Neuronal stem cell (in vitro differentiated cells): ENCODE data around the gene SNX5.

Source experiments
- DNase-seq: peaks from one replicate; pipeline ENCODE4 v3.0.0-alpha.2; 2013; ENCODE audit warnings: low spot score
- H2AFZ ChIP-seq: one replicate; pipeline ENCODE4 v1.6.1; 2013; ENCODE audit warnings: mild to moderate bottlenecking, low read length, inconsistent platforms
- H2AK5ac ChIP-seq: 2 replicates; pipeline ENCODE4 v1.6.1; 2013; ENCODE audit warnings: low read depth, mild to moderate bottlenecking, inconsistent platforms, low read length, moderate library complexity, mixed read lengths
- H2BK120ac ChIP-seq: 2 replicates; pipeline ENCODE4 v1.6.1; 2013; ENCODE audit warnings: low read depth, mild to moderate bottlenecking, inconsistent platforms, low read length, moderate library complexity, mixed read lengths
- H2BK12ac ChIP-seq: one replicate; pipeline ENCODE4 v1.6.1; 2013; ENCODE audit warnings: low read length, inconsistent platforms
- H2BK15ac ChIP-seq: 2 replicates; pipeline ENCODE4 v1.6.1; 2013; ENCODE audit warnings: mild to moderate bottlenecking, low read length, inconsistent platforms, mixed read lengths
- H2BK5ac ChIP-seq: one replicate; pipeline ENCODE4 v1.6.1; 2013; ENCODE audit warnings: inconsistent platforms, mild to moderate bottlenecking, low read length, moderate library complexity
- H3K14ac ChIP-seq: one replicate; pipeline ENCODE4 v1.6.1; 2013; ENCODE audit warnings: low read length, inconsistent platforms
- H3K18ac ChIP-seq: 2 replicates; pipeline ENCODE4 v1.6.1; 2013; ENCODE audit warnings: low read length, inconsistent platforms
- H3K23ac ChIP-seq: 2 replicates; pipeline ENCODE4 v1.6.1; 2013; ENCODE audit warnings: low read depth, mild to moderate bottlenecking, mixed read lengths, low read length, inconsistent platforms; ENCODE audit not compliant: poor library complexity
- H3K27ac ChIP-seq: replicated peaks from 3 replicates; pipeline ENCODE4 v1.5.1; 2013; ENCODE audit warnings: low read length, inconsistent platforms
- H3K27me3 ChIP-seq, 3 experiments: 2 replicates each; pipeline ENCODE4 v1.6.1; 2013; ENCODE audit warnings: low read length in 3 of 3, mild to moderate bottlenecking in 2 of 3, inconsistent platforms in 1 of 3, low read depth in 1 of 3, mixed read lengths in 1 of 3, moderate library complexity in 1 of 3; ENCODE audit not compliant: control insufficient read depth in 3 of 3, insufficient read depth in 3 of 3
- H3K36me3 ChIP-seq, 2 donors: replicated peaks in 1 of 2; 2 replicates each; pipeline ENCODE4 v1.6.1; 2013; ENCODE audit warnings: low read length in 2 of 2; ENCODE audit not compliant: control insufficient read depth in 2 of 2, insufficient read depth in 2 of 2
- H3K4ac ChIP-seq: 2 replicates; pipeline ENCODE4 v1.6.1; 2013; ENCODE audit warnings: inconsistent platforms, mild to moderate bottlenecking, low read length, moderate library complexity
- H3K4me1 ChIP-seq, 2 donors: 1 replicate in 1 of 2; 2 replicates in 1 of 2; pipeline ENCODE4 v1.6.1; 2013; ENCODE audit warnings: low read length in 2 of 2, low read depth in 1 of 2; ENCODE audit not compliant: control insufficient read depth in 2 of 2, insufficient read depth in 1 of 2
- H3K4me2 ChIP-seq: one replicate; pipeline ENCODE4 v1.6.1; 2013; ENCODE audit warnings: mild to moderate bottlenecking, low read length, inconsistent platforms; ENCODE audit not compliant: insufficient read depth, poor library complexity, severe bottlenecking
- H3K4me3 ChIP-seq, 2 donors: 2 replicates each; pipeline ENCODE4 v1.5.1; 2013; ENCODE audit warnings: low read length in 2 of 2, mild to moderate bottlenecking in 2 of 2, inconsistent platforms in 1 of 2, moderate library complexity in 1 of 2
- H3K79me1 ChIP-seq: one replicate; pipeline ENCODE4 v1.6.1; 2013; ENCODE audit warnings: low read depth, mild to moderate bottlenecking, inconsistent platforms, low read length, moderate library complexity
- H3K9ac ChIP-seq: one replicate; pipeline ENCODE4 v1.6.1; 2013; ENCODE audit warnings: mild to moderate bottlenecking, low read depth, low read length, inconsistent platforms; ENCODE audit not compliant: poor library complexity
- H3K9me3 ChIP-seq, 2 donors: replicated peaks in 1 of 2; 2 replicates each; pipeline versions ENCODE3 to v1.6.1; 2013; ENCODE audit warnings: low read length in 2 of 2, mild to moderate bottlenecking in 2 of 2, inconsistent platforms in 1 of 2, low read depth in 1 of 2, mixed read lengths in 1 of 2, moderate library complexity in 1 of 2; ENCODE audit not compliant: control insufficient read depth in 2 of 2, insufficient read depth in 1 of 2
- H4K8ac ChIP-seq: one replicate; pipeline ENCODE4 v1.6.1; 2013; ENCODE audit warnings: low read depth, mild to moderate bottlenecking, inconsistent platforms, low read length, moderate library complexity
- H4K91ac ChIP-seq: one replicate; pipeline ENCODE4 v1.6.1; 2013; ENCODE audit warnings: low read length, low read depth, mild to moderate bottlenecking, inconsistent platforms; ENCODE audit not compliant: poor library complexity
- WGBS, 2 donors: extraction: QIAGEN DNeasy Blood & Tissue Kit; methylation state at CpG; one replicate each; pipeline ENCODE4 v1.1.7; 2013; ENCODE audit warnings: missing lambda C conversion rate in 2 of 2, mixed read lengths in 1 of 2; ENCODE audit not compliant: insufficient read length in 2 of 2, insufficient replicate concordance in 1 of 2; ENCODE audit errors: extremely low coverage in 2 of 2; 5-methylcytosine and 5-hydroxymethylcytosine counted together

Gene SNX5

DNA sequence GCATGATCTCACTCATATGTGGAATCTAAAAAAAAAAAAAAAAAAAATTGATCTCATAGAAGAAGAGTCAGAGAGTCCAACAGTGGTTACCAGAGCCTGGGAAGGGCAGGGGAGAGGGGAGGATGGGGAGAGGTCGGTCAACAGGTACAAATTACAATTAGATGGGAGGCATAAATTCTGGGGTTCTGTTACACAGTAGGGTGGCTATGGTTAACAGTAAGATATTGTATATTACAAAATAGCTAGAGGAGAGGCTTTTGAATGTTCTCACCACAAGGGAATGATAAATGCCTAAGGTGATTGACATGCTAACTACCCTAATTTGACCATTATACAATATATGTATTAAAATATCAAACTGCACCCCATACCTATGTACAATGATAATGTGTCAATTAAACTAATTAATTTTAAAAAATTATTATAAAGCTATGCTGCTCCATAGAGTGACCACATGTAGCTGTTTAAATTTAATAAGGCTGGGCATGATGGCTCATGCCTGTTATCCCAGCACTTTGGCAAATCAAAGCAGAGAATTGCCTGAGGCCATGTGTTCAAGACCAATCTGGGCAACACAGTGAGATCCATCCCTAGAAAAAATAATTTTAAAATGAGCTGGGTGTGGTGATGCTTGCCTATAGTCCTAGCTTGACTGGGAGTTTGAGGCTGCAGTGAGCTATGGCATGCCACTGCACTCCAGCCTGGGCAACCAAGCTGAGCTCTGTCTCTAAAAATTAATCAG is 70.9 kb downstream of the SNX5 start:
- Histone ChIP-seq H3K27me3 (peaks cover 0 to 15% (median 14%) of the 10 kb centered on the region in 3 experiments), H2BK15ac (no peak overlapping the region), H3K4me3 (no peak overlapping the region), H3K18ac (no peak overlapping the region), H3K14ac (no peak overlapping the region), H3K9ac (no peak overlapping the region), H2AK5ac (no peak overlapping the region), H3K79me1 (no peaks in the 10 kb centered on the region), H2BK5ac (no peak overlapping the region), H2BK120ac (no peak overlapping the region), H2BK12ac (no peak overlapping the region), H3K4me1 (peaks cover 4 to 10% of the 10 kb centered on the region in 2 donors), H3K27ac (no peak overlapping the region), H4K91ac (no peak overlapping the region), H3K36me3 (no peaks in the 10 kb centered on the region), H3K23ac (no peak overlapping the region), H3K4me2 (no peak overlapping the region), H3K9me3 (peaks cover 2 to 6% of the 10 kb centered on the region in 2 donors), H3K4ac (no peak overlapping the region), H4K8ac (no peak overlapping the region), H2AFZ (no peak overlapping the region)
- no peak for DNase-seq
- WGBS, 2 donors, result no CpG with 5 or more reads among the region's 1 CpG

DNA sequence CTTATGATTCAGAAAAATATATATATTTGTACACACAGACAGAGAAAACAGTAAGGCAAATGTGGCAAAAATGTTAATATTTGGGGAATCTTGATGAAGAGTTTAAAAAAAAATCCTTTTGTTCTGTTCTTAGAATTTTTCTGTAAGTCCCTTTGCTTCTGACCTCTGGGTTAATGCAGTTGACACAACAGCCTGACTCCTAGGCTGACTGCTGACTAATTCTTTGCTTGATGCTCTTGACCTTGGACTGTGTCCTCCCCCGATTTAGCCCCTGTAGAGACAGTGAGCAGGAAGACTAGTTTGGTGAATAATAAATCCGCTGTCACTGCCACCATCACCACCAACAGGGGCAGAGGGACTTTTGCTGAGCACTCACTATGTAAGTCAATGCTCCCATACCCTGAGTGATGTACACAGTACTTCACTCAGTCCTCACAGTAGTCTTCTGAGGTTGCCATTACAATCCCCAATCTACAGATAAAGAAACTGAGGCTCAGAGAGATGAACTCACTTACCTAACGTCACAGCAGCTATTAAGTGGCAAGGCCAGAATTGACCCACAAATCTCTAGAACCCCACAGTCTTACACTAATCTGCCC is 71.7 kb downstream of the SNX5 start:
- no peak overlapping the region for H3K4me3 ChIP-seq
- no peak overlapping the region for H2BK12ac ChIP-seq
- no peak overlapping the region for H3K18ac ChIP-seq
- H3K4me2 ChIP-seq, result no peak overlapping the region
- no peak overlapping the region for H3K14ac ChIP-seq
- H3K79me1 ChIP-seq, result no peaks in the 10 kb centered on the region
- no peak overlapping the region for H2BK120ac ChIP-seq
- H3K23ac ChIP-seq, result no peak overlapping the region
- H3K9me3 ChIP-seq, result peaks cover 2 to 6% of the 10 kb centered on the region in 2 donors
- no peak overlapping the region for H2BK5ac ChIP-seq
- H3K27me3 ChIP-seq, result peaks cover 0 to 15% (median 8%) of the 10 kb centered on the region in 3 experiments
- DNase-seq, result no peak
- H2AFZ ChIP-seq, result no peak overlapping the region
- H3K4ac ChIP-seq, result no peak overlapping the region
- H4K91ac ChIP-seq, result no peak overlapping the region
- no peak overlapping the region for H3K27ac ChIP-seq
- WGBS, 2 donors, result no CpG with 5 or more reads among the region's 3 CpGs
- no peak overlapping the region for H4K8ac ChIP-seq
- peaks cover 4 to 10% of the 10 kb centered on the region in 2 donors for H3K4me1 ChIP-seq
- no peak overlapping the region for H2BK15ac ChIP-seq
- H3K9ac ChIP-seq, result no peak overlapping the region
- H2AK5ac ChIP-seq, result no peak overlapping the region
- H3K36me3 ChIP-seq, result no peaks in the 10 kb centered on the region

DNA sequence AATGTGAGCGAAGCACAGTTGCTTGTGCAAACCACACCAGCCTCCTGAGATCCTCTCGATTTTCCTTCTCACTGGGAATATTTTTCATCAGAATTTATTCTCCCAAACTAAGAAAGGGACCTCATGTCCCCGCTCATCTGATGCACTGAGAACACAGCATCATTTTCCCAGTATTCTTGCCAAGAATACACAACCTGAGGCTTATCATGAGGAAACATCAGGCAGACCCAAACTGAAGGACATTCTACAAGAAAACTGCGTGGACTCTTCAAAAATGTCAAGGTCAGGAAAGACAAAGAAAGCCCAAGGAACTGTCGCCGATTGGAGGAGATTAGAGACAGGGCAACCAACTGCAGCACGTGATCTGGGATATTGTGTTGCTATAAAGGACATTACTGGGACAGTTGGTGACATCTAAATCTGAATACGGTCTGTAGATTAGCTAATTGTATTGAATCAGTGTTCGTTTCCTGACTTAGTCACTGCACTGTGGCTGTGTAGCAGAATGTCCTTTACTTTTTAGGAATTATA is 72.3 kb downstream of the SNX5 start:
- no peak overlapping the region for H2BK5ac ChIP-seq
- H3K4me3 ChIP-seq, result no peak overlapping the region
- H3K14ac ChIP-seq, result no peak overlapping the region
- H2BK12ac ChIP-seq, result no peak overlapping the region
- H4K91ac ChIP-seq, result no peak overlapping the region
- no peak overlapping the region for H4K8ac ChIP-seq
- H3K4me1 ChIP-seq, result peaks cover 4 to 10% of the 10 kb centered on the region in 2 donors
- no peak overlapping the region for H3K4ac ChIP-seq
- H2BK15ac ChIP-seq, result no peak overlapping the region
- H3K79me1 ChIP-seq, result no peaks in the 10 kb centered on the region
- H3K23ac ChIP-seq, result no peak overlapping the region
- H2AFZ ChIP-seq, result peak overlapping the region; percentile 36
- no peak overlapping the region for H3K9ac ChIP-seq
- H3K4me2 ChIP-seq, result no peak overlapping the region
- peaks cover 0 to 15% (median 8%) of the 10 kb centered on the region in 3 experiments for H3K27me3 ChIP-seq
- H3K9me3 ChIP-seq, result peaks cover 2 to 6% of the 10 kb centered on the region in 2 donors
- no peak overlapping the region for H3K27ac ChIP-seq
- no peak overlapping the region for H2AK5ac ChIP-seq
- H3K36me3 ChIP-seq, result no peaks in the 10 kb centered on the region
- H3K18ac ChIP-seq, result no peak overlapping the region
- no CpG with 5 or more reads among the region's 9 CpGs for WGBS, 2 donors
- DNase-seq, result no peak
- no peak overlapping the region for H2BK120ac ChIP-seq

DNA sequence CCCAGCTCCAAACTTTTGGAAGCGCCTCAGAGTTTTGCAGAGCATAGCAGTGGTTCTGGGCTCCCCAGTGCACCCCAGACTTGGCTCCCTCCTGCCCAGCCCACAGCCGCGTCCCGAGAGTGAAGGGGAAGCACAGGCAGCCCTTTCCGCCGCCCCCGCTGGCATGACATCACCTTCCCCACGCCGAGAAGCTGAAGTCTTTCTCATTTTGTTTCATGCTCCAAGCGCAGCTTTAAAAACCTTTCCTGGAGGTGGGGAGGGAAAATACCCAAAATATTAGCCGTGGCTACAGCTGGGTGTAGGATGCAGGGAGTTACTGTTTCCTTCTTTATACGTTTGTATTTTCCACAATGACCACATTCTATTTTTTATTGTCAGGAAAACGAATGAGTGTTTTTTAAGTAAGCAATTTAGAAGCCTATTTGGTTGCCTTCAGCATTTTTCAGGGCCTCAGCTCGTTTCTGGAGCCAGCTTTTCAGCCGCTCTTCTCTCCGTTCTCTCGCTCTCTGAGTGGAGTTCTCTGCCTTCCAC is 72.9 kb downstream of the SNX5 start:
- Histone ChIP-seq H3K4me1 (peaks cover 4 to 10% of the 10 kb centered on the region in 2 donors), H3K4me2 (peak overlapping the region; percentile 20), H3K23ac (no peak overlapping the region), H3K27me3 (peaks cover 0 to 15% (median 8%) of the 10 kb centered on the region in 3 experiments), H3K27ac (no peak overlapping the region), H3K4ac (no peak overlapping the region), H3K9ac (no peak overlapping the region), H2BK120ac (no peak overlapping the region), H2BK15ac (no peak overlapping the region), H2BK12ac (no peak overlapping the region), H3K9me3 (peaks cover 2 to 6% of the 10 kb centered on the region in 2 donors), H3K14ac (no peak overlapping the region), H2AK5ac (no peak overlapping the region), H3K36me3 (no peaks in the 10 kb centered on the region), H3K4me3 (no peak overlapping the region), H4K8ac (no peak overlapping the region), H4K91ac (no peak overlapping the region), H2BK5ac (no peak overlapping the region), H3K18ac (no peak overlapping the region), H2AFZ (peak overlapping the region; percentile 36), H3K79me1 (no peaks in the 10 kb centered on the region)
- WGBS, 2 donors, result no CpG with 5 or more reads among the region's 17 CpGs
- no peak for DNase-seq
